Ishikawa (cell line): ENCODE results near the gene CDC42EP4.

Experiments used
- EP300 ChIP-seq: IDR thresholded peaks from 2 replicates; pipeline ENCODE4 v1.6.1; 2012; ENCODE audit warnings: borderline replicate concordance
- FOXM1 ChIP-seq: IDR thresholded peaks from 2 replicates; pipeline ENCODE4 v1.6.1; 2012; ENCODE audit warnings: low read depth, borderline replicate concordance
- MAX ChIP-seq: IDR thresholded peaks from 2 replicates; pipeline ENCODE4 v1.6.1; 2012
- TAF1 ChIP-seq: IDR thresholded peaks from 2 replicates; pipeline ENCODE4 v1.6.1; 2012; ENCODE audit warnings: low read depth, mild to moderate bottlenecking
- ZBTB7A ChIP-seq: IDR thresholded peaks from 2 replicates; pipeline ENCODE4 v1.6.1; 2012; ENCODE audit warnings: low read depth

- TF ChIP-seq EP300 (no peak), TAF1 (no peak), ZBTB7A (no peak), MAX (no peak), FOXM1 (no peak)
Measured at GRCh38 chr17:73349138-73349537, 37.3 kb upstream of the CDC42EP4 start.
